ENCODE results near the gene SOX6. TPM values are rescaled to one million over a fixed set of nuclear protein-coding genes. Genes with fewer than 3 reads are reported as not detected.

Gene SOX6
- total and polyA plus RNA-seq, 2 experiments from 2014 or later, result 0.03 to 0.66 TPM

DNA sequence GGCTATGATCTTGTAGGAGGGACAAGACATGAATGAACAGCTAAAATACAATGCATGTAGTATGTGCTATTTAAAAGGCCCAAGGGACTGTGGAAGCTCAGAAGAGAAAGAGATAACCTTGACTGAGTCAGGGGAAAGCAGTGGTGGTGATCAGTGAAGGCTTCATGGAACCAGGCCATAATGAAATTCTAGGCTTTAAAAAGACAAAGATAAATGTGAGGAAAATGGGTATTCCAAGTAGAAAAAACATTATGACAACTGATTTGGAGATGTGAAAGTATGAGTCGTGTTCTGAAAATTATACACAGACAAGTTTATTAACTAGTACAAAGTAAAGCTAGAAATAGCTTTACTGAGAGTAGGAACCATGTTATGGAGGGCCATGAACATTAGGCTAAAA is 189.8 kb downstream of the SOX6 start:
- no peaks in the 10 kb centered on the region for H3F3A ChIP-seq (replicated peaks; ENCODE audit: low read depth)
- H3K27ac ChIP-seq (ENCODE audit: low read depth), result no peak overlapping the region
- Mint-ChIP-seq H3K36me3 (ENCODE audit: low read depth) (no peaks in the 10 kb centered on the region), H3K27ac (no peak overlapping the region), H3K4me1 (peaks cover 19% of the 10 kb centered on the region), H3K9me3 (no peaks in the 10 kb centered on the region), H3K27me3 (ENCODE audit: insufficient read depth, low read depth, poor library complexity) (no peaks in the 10 kb centered on the region), H3K4me3 (no peak overlapping the region)
- no peak for ATAC-seq
- H3K4me3 ChIP-seq, result no peak overlapping the region
- H3K4me1 ChIP-seq (ENCODE audit: insufficient read depth), result peaks cover 28% of the 10 kb centered on the region
- H3K4me2 ChIP-seq, result no peak overlapping the region
- H4K20me1 ChIP-seq (replicated peaks; ENCODE audit: insufficient read depth), result no peaks in the 10 kb centered on the region
- DNase-seq (ENCODE audit: low spot score), result no peak
- 0 out of 2 replicates have a peak, but pooled peaks cover 7% of the 10 kb centered on the region for H3K9me2 ChIP-seq (ENCODE audit: insufficient read depth)
- no peaks in the 10 kb centered on the region for H3K27me3 ChIP-seq (ENCODE audit: insufficient read depth)
- no peak overlapping the region for H2AFZ ChIP-seq
- H3K79me2 ChIP-seq (replicated peaks; ENCODE audit: insufficient read depth), result no peaks in the 10 kb centered on the region
- H3K36me3 ChIP-seq (ENCODE audit: insufficient read depth), result no peaks in the 10 kb centered on the region
- TF ChIP-seq STAT1 (IDR thresholded peaks at IDR 0.05; ENCODE audit: unreplicated experiment), result no peak
- TF ChIP-seq NANOG (IDR thresholded peaks at IDR 0.05; ENCODE audit: borderline replicate concordance), result no peak
- TF ChIP-seq ETS1 (IDR thresholded peaks at IDR 0.05), result no peak

DNA sequence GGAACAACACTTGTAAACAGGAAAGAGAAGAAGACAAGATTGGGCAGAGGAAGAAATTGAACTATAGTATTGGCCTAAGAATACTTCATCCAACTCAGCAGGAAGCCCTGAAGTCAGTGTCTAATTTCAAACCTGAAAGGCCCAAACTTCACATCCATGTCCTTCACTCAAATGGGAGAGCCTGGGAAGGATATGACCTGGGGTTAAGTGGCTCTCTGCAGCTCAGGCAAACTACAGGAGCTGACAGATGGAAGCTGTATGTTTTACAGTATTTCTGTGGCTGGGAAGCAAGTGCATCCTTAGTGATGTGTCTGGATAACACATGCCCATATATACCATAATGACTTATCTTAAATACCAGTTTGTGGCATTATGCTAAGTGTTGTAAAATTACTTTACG is 196.2 kb downstream of the SOX6 start:
- H3K36me3 Mint-ChIP-seq (ENCODE audit: low read depth), result no peaks in the 10 kb centered on the region
- TF ChIP-seq POLR2AphosphoS5 (IDR thresholded peaks at IDR 0.05; ENCODE audit: low read depth) (no peak), CREB1 (CRISPR knock-in tag; IDR thresholded peaks at IDR 0.05; ENCODE audit: low read depth) (no peak), EZH2phosphoT487 (IDR thresholded peaks at IDR 0.05; ENCODE audit: unreplicated experiment) (no peak), NANOG (IDR thresholded peaks at IDR 0.05; ENCODE audit: borderline replicate concordance) (no peak), ZNF114 (CRISPR knock-in tag; IDR thresholded peaks at IDR 0.05) (no peak), CTCF (conservative IDR thresholded peaks at IDR 0.05; ENCODE audit: low read depth in 2 of 2) (no peak), ETS1 (IDR thresholded peaks at IDR 0.05) (no peak), ZNF331 (CRISPR knock-in tag; IDR thresholded peaks at IDR 0.05; ENCODE audit: low read depth) (no peak), JUNB (IDR thresholded peaks at IDR 0.05; ENCODE audit: unreplicated experiment) (no peak), EZH2 (IDR thresholded peaks at IDR 0.05; ENCODE audit: low read depth, unreplicated experiment) (no peak), STAT1 (IDR thresholded peaks at IDR 0.05; ENCODE audit: unreplicated experiment) (no peak)
- TF ChIP-seq, protein P1, sequence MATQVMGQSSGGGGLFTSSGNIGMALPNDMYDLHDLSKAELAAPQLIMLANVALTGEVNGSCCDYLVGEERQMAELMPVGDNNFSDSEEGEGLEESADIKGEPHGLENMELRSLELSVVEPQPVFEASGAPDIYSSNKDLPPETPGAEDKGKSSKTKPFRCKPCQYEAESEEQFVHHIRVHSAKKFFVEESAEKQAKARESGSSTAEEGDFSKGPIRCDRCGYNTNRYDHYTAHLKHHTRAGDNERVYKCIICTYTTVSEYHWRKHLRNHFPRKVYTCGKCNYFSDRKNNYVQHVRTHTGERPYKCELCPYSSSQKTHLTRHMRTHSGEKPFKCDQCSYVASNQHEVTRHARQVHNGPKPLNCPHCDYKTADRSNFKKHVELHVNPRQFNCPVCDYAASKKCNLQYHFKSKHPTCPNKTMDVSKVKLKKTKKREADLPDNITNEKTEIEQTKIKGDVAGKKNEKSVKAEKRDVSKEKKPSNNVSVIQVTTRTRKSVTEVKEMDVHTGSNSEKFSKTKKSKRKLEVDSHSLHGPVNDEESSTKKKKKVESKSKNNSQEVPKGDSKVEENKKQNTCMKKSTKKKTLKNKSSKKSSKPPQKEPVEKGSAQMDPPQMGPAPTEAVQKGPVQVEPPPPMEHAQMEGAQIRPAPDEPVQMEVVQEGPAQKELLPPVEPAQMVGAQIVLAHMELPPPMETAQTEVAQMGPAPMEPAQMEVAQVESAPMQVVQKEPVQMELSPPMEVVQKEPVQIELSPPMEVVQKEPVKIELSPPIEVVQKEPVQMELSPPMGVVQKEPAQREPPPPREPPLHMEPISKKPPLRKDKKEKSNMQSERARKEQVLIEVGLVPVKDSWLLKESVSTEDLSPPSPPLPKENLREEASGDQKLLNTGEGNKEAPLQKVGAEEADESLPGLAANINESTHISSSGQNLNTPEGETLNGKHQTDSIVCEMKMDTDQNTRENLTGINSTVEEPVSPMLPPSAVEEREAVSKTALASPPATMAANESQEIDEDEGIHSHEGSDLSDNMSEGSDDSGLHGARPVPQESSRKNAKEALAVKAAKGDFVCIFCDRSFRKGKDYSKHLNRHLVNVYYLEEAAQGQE (IDR thresholded peaks at IDR 0.05; ENCODE audit: unreplicated experiment), result no peak

More for the DNA sequence above, 196.2 kb downstream of the SOX6 start:
- no peak overlapping the region for H3K4me3 ChIP-seq
- no peaks in the 10 kb centered on the region for H3K79me2 ChIP-seq (replicated peaks; ENCODE audit: insufficient read depth)
- H2AFZ ChIP-seq, result no peak overlapping the region
- Mint-ChIP-seq H3K27me3 (ENCODE audit: insufficient read depth, low read depth, poor library complexity) (no peaks in the 10 kb centered on the region), H3K27ac (no peak overlapping the region), H3K4me1 (no peaks in the 10 kb centered on the region), H3K9me3 (no peaks in the 10 kb centered on the region), H3K4me3 (no peak overlapping the region)
- ATAC-seq, result no peak
- no peaks in the 10 kb centered on the region for H3F3A ChIP-seq (replicated peaks; ENCODE audit: low read depth)
- H3K4me2 ChIP-seq, result no peak overlapping the region
- H3K27me3 ChIP-seq (ENCODE audit: insufficient read depth), result no peaks in the 10 kb centered on the region
- H4K20me1 ChIP-seq (replicated peaks; ENCODE audit: insufficient read depth), result no peaks in the 10 kb centered on the region
- no peaks in the 10 kb centered on the region for H3K36me3 ChIP-seq (ENCODE audit: insufficient read depth)
- H3K27ac ChIP-seq (ENCODE audit: low read depth), result no peak overlapping the region
- H3K4me1 ChIP-seq (ENCODE audit: insufficient read depth), result no peaks in the 10 kb centered on the region
- H3K9me2 ChIP-seq (ENCODE audit: insufficient read depth), result no peaks in the 10 kb centered on the region
- DNase-seq (ENCODE audit: low spot score), result no peak

Measured in GM23338 (cell line).